Kidney epithelial cell (primary cell): Measurements from ENCODE around the gene TEX51. TPM values are rescaled to one million over a fixed set of nuclear protein-coding genes. Genes with fewer than 3 reads are reported as not detected.

ENCODE experiments used
- DNase-seq: peaks from one replicate; pipeline ENCODE4 v3.0.0-alpha.2; 2010; ENCODE audit warnings: low read depth
- H3K27me3 ChIP-seq: 2 replicates; pipeline ENCODE4 v1.6.0; 2011; ENCODE audit warnings: low read length; ENCODE audit not compliant: control insufficient read depth, insufficient read depth
- H3K36me3 ChIP-seq: 2 replicates; pipeline ENCODE4 v1.5.1; 2011; ENCODE audit warnings: low read length; ENCODE audit not compliant: control insufficient read depth, insufficient read depth
- H3K4me3 ChIP-seq: 2 replicates; pipeline ENCODE4 v1.5.1; 2011; ENCODE audit warnings: low read depth, mild to moderate bottlenecking, control low read depth, low read length
- CTCF ChIP-seq: IDR thresholded peaks from 2 replicates; pipeline ENCODE4 v1.5.1; 2011; ENCODE audit warnings: mild to moderate bottlenecking, moderate library complexity, low read length, control low read depth, inconsistent platforms; ENCODE audit not compliant: insufficient read depth, poor library complexity, severe bottlenecking
- total RNA-seq: library from RNA; depleted of rRNA; stranded (reverse); fragments of >200 nt; gene quantifications from 2 replicates; pipeline ENCODE4 v1.2.3, GENCODE V29; 2015

Gene TEX51
- total RNA-seq, 1 donor from 2014 or later = not detected

- no peak for TF ChIP-seq CTCF
- no peaks in the 10 kb centered on the region for H3K36me3 ChIP-seq
- H3K4me3 ChIP-seq = no peak overlapping the region
- DNase-seq = no peak
- no peaks in the 10 kb centered on the region for H3K27me3 ChIP-seq
Observed at GRCh38 chr2:126943612-126944348, 45.1 kb downstream of the TEX51 start.

- Histone ChIP-seq H3K27me3 (no peaks in the 10 kb centered on the region), H3K36me3 (no peaks in the 10 kb centered on the region), H3K4me3 (no peak overlapping the region)
- no peak for TF ChIP-seq CTCF
- DNase-seq = no peak
Observed at GRCh38 chr2:126945118-126945517, 46.4 kb downstream of the TEX51 start.

- Histone ChIP-seq H3K4me3 (no peak overlapping the region), H3K36me3 (no peaks in the 10 kb centered on the region), H3K27me3 (no peaks in the 10 kb centered on the region)
- TF ChIP-seq CTCF = no peak
- DNase-seq = no peak
Observed at GRCh38 chr2:126946318-126947102, 47.8 kb downstream of the TEX51 start.

GRCh38 chr2:126947103-126947429 lies 48.4 kb downstream of the TEX51 start:
- no peaks in the 10 kb centered on the region for H3K27me3 ChIP-seq
- no peaks in the 10 kb centered on the region for H3K36me3 ChIP-seq
- DNase-seq = no peak
- no peak overlapping the region for H3K4me3 ChIP-seq
- no peak for TF ChIP-seq CTCF

- DNase-seq = no peak
- no peaks in the 10 kb centered on the region for H3K27me3 ChIP-seq
- no peaks in the 10 kb centered on the region for H3K36me3 ChIP-seq
- no peak for TF ChIP-seq CTCF
- no peak overlapping the region for H3K4me3 ChIP-seq
Observed at GRCh38 chr2:126949775-126950174, 51.1 kb downstream of the TEX51 start.

- no peak for TF ChIP-seq CTCF
Observed at GRCh38 chr2:126950504-126950903, 51.8 kb downstream of the TEX51 start.

More at GRCh38 chr2:126950504-126950903, 51.8 kb downstream of the TEX51 start:
- no peaks in the 10 kb centered on the region for H3K27me3 ChIP-seq
- no peaks in the 10 kb centered on the region for H3K36me3 ChIP-seq
- DNase-seq = no peak
- no peak overlapping the region for H3K4me3 ChIP-seq
